Activated naive CD8-positive, alpha-beta T cell treated with anti-CD3 and anti-CD28 coated beads, Interleukin-2, amount 50 U/mL, for 16 hours (primary cell): ENCODE measurements around the gene GLP1R.

ENCODE experiments used
- DNase-seq: peaks from one replicate; pipeline ENCODE4 v3.0.0-alpha.2; 2020; ENCODE audit warnings: low read depth, low spot score

Gene GLP1R

GRCh38 chr6:39062014-39062740 is 13.6 kb downstream of the GLP1R start:
- DNase-seq: no peak

DNA sequence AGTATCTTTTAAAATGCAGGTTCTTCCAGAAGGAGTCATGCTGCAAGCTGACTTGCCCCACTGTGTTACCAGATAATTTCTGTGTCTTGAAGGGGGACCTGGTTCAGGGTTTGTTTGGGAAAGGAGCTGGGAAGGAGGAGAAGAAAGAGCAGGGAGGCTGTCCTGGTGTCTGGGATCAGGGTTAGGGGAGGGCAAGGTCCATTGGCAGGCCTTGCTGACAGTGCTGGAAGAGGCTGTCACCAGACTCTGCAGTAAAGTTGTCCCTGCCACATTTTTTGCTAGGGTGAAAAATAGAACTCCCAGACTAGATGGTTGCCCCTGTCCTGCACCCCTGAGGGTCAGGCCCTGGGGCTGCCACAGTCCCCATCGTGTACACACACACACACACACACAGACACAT is 14.9 kb downstream of the GLP1R start:
- no peak for DNase-seq

- DNase-seq: no peak
Measured at GRCh38 chr6:39065561-39065960, 17.0 kb downstream of the GLP1R start.

DNA sequence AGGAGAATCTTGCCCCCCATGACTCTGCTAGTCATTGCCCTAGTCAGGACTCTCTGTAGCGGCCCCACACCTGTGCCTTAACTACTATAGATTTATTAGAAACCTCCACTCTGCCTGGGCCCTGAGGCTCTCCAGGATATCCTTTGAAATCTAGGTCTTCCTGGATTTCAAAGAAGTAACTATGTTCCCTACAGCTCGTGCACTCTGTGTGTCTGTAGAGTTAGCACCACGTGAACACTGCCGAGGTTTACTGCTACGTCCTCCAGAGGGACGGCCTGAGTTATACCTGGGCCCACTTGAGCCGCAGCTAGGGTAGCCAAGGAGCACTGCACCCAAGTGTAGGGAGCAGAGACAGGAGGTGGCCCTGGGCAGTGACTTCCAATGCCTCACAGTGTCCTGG is 19.8 kb downstream of the GLP1R start:
- DNase-seq: no peak

DNA sequence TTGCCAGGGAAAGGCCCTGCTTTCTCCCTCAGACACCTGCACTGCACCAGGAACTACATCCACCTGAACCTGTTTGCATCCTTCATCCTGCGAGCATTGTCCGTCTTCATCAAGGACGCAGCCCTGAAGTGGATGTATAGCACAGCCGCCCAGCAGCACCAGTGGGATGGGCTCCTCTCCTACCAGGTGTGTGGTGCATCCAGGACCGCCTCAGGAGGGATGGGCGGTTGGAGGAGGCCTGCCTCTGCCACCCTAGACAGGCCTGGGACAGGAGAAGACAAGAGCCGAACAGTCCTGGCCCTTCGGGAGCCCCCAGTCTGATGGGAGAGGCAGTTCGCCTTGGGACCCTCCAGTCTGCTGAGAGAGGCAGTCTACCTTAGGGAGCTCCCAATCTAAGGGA is 24.2 kb downstream of the GLP1R start:
- DNase-seq: no peak

DNA sequence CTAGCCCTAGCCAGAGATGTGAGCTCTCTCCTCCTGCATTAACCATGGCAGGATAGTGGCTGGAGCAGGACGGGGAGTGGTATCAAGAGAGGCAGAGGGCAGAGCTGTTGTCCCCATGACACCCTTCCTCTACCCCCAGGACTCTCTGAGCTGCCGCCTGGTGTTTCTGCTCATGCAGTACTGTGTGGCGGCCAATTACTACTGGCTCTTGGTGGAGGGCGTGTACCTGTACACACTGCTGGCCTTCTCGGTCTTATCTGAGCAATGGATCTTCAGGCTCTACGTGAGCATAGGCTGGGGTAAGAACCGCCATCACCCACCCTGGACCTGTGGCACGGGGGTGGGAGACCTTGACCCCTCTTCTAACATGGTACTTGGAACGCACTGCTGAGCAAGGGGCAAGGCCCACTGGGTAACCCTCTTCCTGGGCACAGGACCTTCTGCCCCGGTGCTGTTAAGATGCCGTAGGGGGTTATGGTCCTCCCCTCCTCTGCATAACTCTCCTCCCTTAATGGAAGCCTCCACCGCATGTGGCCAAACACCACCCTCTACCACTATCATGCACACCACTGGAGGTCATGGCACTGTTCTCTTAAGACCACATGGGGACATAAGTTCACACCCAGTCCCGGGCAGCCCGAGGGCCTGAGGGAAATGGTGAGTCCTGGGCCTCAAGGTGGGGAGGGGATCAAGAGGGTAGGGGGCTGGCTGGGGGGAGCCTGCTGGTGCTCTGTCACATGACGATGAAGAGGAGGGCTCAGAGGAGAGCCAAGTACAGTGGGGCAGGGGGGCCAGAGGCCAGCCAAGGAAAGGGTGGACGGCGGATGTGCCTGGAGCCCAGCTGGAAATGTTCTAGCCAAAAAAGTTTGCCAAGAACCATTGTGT is 25.1 kb downstream of the GLP1R start:
- DNase-seq: no peak

GRCh38 chr6:39074486-39074885 is 25.9 kb downstream of the GLP1R start:
- no peak for DNase-seq

DNA sequence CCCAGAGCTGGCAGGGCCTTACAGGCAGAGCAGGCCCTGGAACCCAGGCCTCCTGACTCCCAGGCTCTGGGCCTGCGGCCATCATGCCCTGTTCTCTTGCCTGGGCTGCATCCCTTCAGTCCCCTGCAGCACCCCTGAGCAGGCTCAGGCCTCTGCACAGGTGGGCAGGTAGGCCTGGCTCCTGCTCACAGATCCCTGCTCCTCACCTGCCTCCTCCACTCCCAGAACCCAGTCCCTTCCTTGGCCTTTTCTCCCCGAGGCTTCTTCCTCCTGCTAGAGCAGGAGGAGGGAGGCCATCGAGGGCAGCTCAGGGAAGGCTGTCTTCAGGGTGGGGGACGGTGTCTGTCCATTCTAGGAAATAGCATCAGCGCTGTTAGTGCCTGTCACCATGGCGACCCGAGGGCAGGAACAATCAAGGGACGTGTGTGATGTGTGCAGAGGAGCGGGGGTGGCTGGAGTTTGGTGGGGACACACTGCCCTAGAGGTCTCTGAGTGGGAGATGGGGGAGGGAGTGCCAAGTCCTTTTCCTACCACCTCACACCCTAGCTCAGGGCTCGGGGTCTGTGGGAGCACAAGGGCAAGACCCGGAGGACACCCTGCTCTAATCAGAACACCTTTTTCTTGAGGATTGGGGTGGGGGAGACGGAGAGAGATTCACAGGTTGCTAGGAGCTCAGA is 26.6 kb downstream of the GLP1R start:
- no peak for DNase-seq

GRCh38 chr6:39075807-39076622 is 27.4 kb downstream of the GLP1R start:
- no peak for DNase-seq

DNA sequence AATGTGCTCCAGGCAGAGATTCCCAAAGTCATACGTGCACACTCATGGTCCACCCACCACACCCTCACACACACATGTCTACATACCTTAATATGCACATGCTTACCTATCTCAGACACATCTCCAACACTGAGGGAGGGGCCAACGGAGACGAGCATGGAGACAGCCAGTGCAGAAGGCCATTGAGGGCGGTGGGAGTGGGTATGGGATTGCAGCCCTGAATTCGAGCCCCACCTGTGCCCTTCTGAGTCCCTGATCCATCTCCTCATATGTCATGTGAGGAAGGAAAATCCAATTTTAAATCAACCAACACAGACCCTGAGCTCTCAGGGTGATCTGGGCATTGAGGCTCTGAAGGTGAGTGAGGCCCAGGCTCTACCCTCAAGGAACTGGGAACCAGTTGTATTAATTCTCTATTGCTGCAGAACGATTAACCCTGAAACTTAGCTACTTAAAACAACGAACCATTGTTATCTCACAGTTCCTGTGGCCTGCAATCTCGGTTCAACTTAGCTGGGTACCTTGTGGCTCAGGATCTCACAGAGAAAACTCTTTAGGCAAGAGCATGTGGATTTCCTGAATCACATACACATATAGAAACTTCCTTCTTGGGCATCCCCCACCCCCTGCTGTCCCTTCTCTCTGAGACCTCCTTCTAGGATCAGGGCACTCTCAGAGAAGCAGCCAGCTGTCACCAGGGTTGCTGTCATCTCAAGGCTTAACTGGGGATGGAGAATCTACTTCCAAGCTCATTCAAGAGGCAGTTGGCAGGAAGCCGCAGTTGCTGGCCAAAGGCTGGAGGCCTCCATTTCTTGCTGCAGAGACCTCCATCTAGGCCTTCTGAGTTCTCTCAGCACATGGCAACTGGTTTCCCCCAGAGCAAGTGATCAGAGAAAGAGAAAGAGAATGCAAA is 28.3 kb downstream of the GLP1R start:
- DNase-seq: no peak

DNA sequence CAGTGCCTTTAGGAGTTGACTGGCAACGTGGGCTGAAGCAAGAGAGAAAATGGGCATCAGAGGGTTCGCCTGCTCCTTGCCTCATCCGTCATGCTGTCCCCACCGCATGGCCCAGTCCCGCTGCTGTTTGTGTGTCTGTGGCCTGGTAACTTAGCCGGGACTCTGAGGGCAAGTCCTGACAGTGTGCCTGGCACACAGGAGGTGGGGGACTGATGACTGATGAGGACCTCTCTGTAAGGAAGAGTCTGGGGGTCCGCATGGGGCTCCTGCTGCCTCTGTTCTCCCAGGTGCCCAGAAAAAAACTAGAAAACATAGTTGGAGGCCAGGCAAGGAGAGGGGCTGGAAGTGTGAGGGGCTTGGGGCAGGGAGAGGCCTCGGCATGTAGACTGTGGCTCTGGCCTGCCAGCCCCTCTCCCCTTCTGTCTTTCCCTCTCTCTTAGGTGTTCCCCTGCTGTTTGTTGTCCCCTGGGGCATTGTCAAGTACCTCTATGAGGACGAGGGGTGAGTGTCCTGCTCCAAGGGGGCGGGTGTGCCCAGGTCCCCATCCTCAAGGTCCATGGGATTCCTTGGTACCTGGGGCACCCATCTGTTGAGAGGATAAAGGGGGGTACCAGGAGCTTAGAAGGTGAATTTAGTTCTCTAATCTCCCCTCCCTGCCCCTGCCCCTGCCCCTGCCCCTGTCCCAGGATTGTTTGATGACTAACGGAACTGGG is 29.5 kb downstream of the GLP1R start:
- no peak for DNase-seq

- no peak for DNase-seq
Measured at GRCh38 chr6:39078695-39079094, 30.1 kb downstream of the GLP1R start.

DNA sequence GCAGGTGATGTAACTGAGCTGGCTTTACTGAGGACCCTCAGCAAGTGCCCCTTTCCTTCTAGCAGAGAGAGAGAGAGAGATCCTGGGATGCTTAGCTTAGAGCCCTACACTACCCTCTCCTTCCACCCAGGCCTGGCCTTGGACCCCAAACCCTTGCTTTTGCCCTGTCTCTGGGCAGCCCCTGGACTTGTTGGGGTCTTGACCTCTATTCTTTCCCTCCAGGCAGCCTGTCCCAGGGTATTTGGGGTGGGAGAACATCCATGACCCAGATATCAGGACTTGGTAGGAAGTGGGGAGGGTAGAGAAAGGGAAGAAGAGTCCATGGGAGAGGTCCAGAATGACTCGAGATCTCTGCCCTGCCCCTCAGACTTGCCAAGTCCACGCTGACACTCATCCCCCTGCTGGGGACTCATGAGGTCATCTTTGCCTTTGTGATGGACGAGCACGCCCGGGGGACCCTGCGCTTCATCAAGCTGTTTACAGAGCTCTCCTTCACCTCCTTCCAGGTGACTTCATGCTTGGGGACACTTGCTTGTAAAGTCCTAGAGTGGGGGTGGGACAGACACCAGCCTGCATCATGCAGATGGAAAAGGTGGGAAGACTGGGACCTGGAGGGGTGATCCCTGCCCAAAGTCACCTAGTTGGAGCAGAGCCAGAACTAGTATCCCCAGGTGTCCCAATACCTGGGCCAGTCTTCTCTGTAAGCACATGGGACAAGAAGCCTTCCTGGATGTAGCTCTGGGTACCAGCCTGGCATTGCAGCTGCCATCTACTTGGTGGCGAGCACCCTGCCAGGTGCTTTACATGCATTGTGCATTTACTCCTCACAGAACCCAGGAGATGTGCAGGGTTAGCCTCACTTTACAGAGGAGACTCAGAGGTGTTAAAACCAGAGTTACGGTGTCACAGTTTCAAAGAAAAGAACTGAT is 30.9 kb downstream of the GLP1R start:
- DNase-seq: no peak

DNA sequence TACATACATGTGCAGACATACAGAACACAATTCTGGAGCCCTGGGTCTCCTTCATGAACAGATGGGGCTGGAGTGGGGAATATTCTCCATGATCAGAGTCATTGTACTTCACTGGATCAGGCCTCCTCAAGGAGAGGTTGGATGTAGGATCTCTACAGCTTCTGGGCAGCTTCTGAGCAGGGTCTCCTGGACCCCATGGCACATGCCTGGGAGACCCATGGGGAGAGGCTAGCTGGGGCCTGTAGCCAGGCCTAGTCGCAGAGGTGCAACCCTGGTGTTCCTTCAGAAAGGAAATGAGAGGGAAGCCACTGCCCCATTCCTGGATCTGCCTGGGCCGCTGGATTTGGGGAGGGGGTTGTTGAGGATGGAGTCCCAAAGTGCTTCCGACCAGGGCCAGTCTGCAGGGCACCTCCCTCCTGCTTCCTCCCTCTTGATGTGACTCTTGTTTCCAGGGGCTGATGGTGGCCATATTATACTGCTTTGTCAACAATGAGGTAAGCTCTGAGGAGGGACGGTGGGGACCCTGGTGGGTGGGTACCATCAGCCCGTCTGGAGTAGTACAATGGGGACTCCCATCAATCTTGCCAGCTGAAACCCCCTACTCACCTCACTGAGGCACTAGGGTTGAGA is 31.8 kb downstream of the GLP1R start:
- DNase-seq: no peak

DNA sequence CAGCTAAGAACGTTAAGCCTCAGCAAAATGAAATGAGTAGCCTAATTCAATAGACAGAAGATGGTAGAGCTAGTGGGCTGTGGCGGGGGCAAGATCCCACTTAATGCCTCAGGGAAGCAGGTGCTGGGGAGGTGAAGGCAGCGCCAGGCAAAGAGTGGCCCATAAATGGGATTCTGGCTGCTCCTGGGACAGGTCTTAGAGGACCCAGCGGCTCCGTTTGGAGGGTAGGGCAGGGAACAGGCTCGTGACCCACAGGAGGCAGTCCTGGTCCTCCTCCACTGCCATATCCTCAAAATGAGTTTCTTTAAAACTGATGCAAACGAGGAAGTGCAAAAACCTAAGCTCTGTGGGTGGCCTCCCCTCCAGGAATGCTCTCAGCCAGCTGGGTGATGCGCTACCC is 33.7 kb downstream of the GLP1R start:
- no peak for DNase-seq

GRCh38 chr6:39083231-39083634 is 34.7 kb downstream of the GLP1R start:
- DNase-seq: no peak

GRCh38 chr6:39084506-39084905 is 35.9 kb downstream of the GLP1R start:
- DNase-seq: no peak

- DNase-seq: no peak
Measured at GRCh38 chr6:39085129-39085797, 36.7 kb downstream of the GLP1R start.
